ENCODE results near the gene DENND5B. TPM values are rescaled to one million over a fixed set of nuclear protein-coding genes. Genes with fewer than 3 reads are reported as not detected.

Gene DENND5B
- total and polyA plus RNA-seq, 4 donors = 4.5 to 23.1 (median 9.3) TPM

GRCh38 chr12:31526158-31526546, 64.8 kb downstream of the DENND5B start:
- WGBS = 54% methylated on average over 4 of the region's 4 CpGs
- Histone ChIP-seq H3K4me1 (ENCODE audit: control insufficient read depth in 4 of 4, insufficient read depth in 4 of 4, low read length in 3 of 4) (peaks cover 1 to 19% (median 4%) of the 10 kb centered on the region in 4 donors), H3K9me3 (ENCODE audit: control insufficient read depth in 4 of 4, low read length in 3 of 4) (no peaks in the 10 kb centered on the region), H3K9ac (ENCODE audit: low read depth in 1 of 2, low read length in 2 of 2) (no peak overlapping the region), H3K36me3 (ENCODE audit: control insufficient read depth in 4 of 4, insufficient read depth in 3 of 4, low read depth in 1 of 4, low read length in 3 of 4) (no peaks in the 10 kb centered on the region), H3K27ac (ENCODE audit: low read depth in 1 of 2, low read length in 2 of 2) (no peak overlapping the region), H3K4me3 (ENCODE audit: low read depth in 1 of 3, low read length in 3 of 3) (no peak overlapping the region), H3K27me3 (ENCODE audit: control insufficient read depth in 4 of 4, insufficient read depth in 4 of 4, low read length in 3 of 4) (no peaks in the 10 kb centered on the region)
- no peak for DNase-seq (ENCODE audit: low spot score)
- TF ChIP-seq EGR1 (IDR thresholded peaks at IDR 0.05; ENCODE audit: low read depth in 2 of 2) = no peak
- TF ChIP-seq HNF4A (conservative IDR thresholded peaks at IDR 0.05) = peak in 1 of 2 donors; percentile 9

DNA sequence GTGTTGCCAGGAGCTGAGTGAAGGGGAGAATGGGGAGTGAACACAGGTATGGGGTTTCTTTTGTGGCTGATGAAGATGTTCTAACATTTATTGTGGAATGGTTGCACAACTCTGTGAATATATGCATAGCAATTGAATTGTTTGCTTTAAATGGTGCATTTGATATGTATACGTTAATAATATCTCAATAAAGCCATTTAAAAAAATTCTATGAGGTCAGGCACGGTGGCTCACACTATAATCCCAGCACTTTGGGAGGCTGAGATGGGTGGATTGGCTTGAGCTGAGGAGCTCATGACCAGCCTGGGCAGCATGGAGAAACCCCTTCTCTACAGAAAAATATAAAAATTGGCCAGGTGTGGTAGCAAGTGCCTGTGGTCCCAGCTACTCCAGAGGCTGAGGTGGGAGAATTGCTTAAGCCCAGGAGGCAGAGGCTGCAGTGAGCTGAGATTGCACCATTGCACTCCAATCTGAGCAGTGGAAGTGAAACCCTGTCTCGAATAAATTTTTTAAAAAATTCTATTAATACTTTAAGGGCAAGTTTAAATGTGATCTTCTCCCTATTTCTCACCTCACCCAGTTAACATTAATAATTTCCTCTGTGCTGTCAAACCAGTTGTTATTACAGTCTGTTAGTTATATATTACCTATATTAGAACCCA, 65.3 kb downstream of the DENND5B start:
- TF ChIP-seq EGR1 (IDR thresholded peaks at IDR 0.05; ENCODE audit: low read depth in 2 of 2) (no peak), GABPA (IDR thresholded peaks at IDR 0.05 in 1 of 2, conservative IDR thresholded peaks at IDR 0.05 in 1 of 2) (no peak), YY1 (IDR thresholded peaks at IDR 0.05) (no peak), JUND (IDR thresholded peaks at IDR 0.05) (no peak)
- peaks cover 1 to 19% (median 4%) of the 10 kb centered on the region in 4 donors for H3K4me1 ChIP-seq (ENCODE audit: control insufficient read depth in 4 of 4, insufficient read depth in 4 of 4, low read length in 3 of 4)
- no peaks in the 10 kb centered on the region for H3K36me3 ChIP-seq (ENCODE audit: control insufficient read depth in 4 of 4, insufficient read depth in 3 of 4, low read depth in 1 of 4, low read length in 3 of 4)
- H3K27me3 ChIP-seq (ENCODE audit: control insufficient read depth in 4 of 4, insufficient read depth in 4 of 4, low read length in 3 of 4) = no peaks in the 10 kb centered on the region
- H3K27ac ChIP-seq (ENCODE audit: low read depth in 1 of 2, low read length in 2 of 2) = no peak overlapping the region
- no peak for DNase-seq (ENCODE audit: low spot score)
- no peaks in the 10 kb centered on the region for H3K9me3 ChIP-seq (ENCODE audit: control insufficient read depth in 4 of 4, low read length in 3 of 4)
- H3K9ac ChIP-seq (ENCODE audit: low read depth in 1 of 2, low read length in 2 of 2) = no peak overlapping the region
- H3K4me3 ChIP-seq (ENCODE audit: low read depth in 1 of 3, low read length in 3 of 3) = no peak overlapping the region
- WGBS = 94% methylated on average over 3 of the region's 3 CpGs

GRCh38 chr12:31524791-31525495, 66.0 kb downstream of the DENND5B start:
- Histone ChIP-seq H3K27me3 (ENCODE audit: control insufficient read depth in 4 of 4, insufficient read depth in 4 of 4, low read length in 3 of 4) (no peaks in the 10 kb centered on the region), H3K27ac (ENCODE audit: low read depth in 1 of 2, low read length in 2 of 2) (no peak overlapping the region), H3K4me3 (ENCODE audit: low read depth in 1 of 3, low read length in 3 of 3) (no peak overlapping the region), H3K36me3 (ENCODE audit: control insufficient read depth in 4 of 4, insufficient read depth in 3 of 4, low read depth in 1 of 4, low read length in 3 of 4) (no peaks in the 10 kb centered on the region), H3K4me1 (ENCODE audit: control insufficient read depth in 4 of 4, insufficient read depth in 4 of 4, low read length in 3 of 4) (peaks cover 1 to 19% (median 4%) of the 10 kb centered on the region in 4 donors), H3K9me3 (ENCODE audit: control insufficient read depth in 4 of 4, low read length in 3 of 4) (no peaks in the 10 kb centered on the region), H3K9ac (ENCODE audit: low read depth in 1 of 2, low read length in 2 of 2) (no peak overlapping the region)
- 84% methylated on average over 1 of the region's 1 CpG for WGBS
- TF ChIP-seq GABPA (IDR thresholded peaks at IDR 0.05 in 1 of 2, conservative IDR thresholded peaks at IDR 0.05 in 1 of 2) (no peak), CTCF (IDR thresholded peaks at IDR 0.05; ENCODE audit: low read depth, low read length, missing input control) (no peak)
- TF ChIP-seq, protein P1, sequence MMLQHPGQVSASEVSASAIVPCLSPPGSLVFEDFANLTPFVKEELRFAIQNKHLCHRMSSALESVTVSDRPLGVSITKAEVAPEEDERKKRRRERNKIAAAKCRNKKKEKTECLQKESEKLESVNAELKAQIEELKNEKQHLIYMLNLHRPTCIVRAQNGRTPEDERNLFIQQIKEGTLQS (IDR thresholded peaks at IDR 0.05) = no peak
- no peak for DNase-seq (ENCODE audit: low spot score)

- DNase-seq (ENCODE audit: low spot score) = no peak
- WGBS = 96% methylated on average over 2 of the region's 2 CpGs
- no peak overlapping the region for H3K4me3 ChIP-seq (ENCODE audit: low read depth in 1 of 3, low read length in 3 of 3)
- no peak overlapping the region for H3K27ac ChIP-seq (ENCODE audit: low read depth in 1 of 2, low read length in 2 of 2)
- H3K9me3 ChIP-seq (ENCODE audit: control insufficient read depth in 4 of 4, low read length in 3 of 4) = no peaks in the 10 kb centered on the region
- H3K4me1 ChIP-seq (ENCODE audit: control insufficient read depth in 4 of 4, insufficient read depth in 4 of 4, low read length in 3 of 4) = peaks cover 3 to 25% (median 11%) of the 10 kb centered on the region in 4 donors
- no peaks in the 10 kb centered on the region for H3K27me3 ChIP-seq (ENCODE audit: control insufficient read depth in 4 of 4, insufficient read depth in 4 of 4, low read length in 3 of 4)
- H3K36me3 ChIP-seq (ENCODE audit: control insufficient read depth in 4 of 4, insufficient read depth in 3 of 4, low read depth in 1 of 4, low read length in 3 of 4) = no peaks in the 10 kb centered on the region
- no peak overlapping the region for H3K9ac ChIP-seq (ENCODE audit: low read depth in 1 of 2, low read length in 2 of 2)
- TF ChIP-seq EGR1 (IDR thresholded peaks at IDR 0.05; ENCODE audit: low read depth in 2 of 2) (no peak), RXRA (IDR thresholded peaks at IDR 0.05) (no peak), SP1 (IDR thresholded peaks at IDR 0.05) (no peak), HNF4G (IDR thresholded peaks at IDR 0.05) (no peak), JUND (IDR thresholded peaks at IDR 0.05) (no peak), NR2F2 (IDR thresholded peaks at IDR 0.05) (no peak), REST (IDR thresholded peaks at IDR 0.05) (no peak)
- TF ChIP-seq, protein P2, sequence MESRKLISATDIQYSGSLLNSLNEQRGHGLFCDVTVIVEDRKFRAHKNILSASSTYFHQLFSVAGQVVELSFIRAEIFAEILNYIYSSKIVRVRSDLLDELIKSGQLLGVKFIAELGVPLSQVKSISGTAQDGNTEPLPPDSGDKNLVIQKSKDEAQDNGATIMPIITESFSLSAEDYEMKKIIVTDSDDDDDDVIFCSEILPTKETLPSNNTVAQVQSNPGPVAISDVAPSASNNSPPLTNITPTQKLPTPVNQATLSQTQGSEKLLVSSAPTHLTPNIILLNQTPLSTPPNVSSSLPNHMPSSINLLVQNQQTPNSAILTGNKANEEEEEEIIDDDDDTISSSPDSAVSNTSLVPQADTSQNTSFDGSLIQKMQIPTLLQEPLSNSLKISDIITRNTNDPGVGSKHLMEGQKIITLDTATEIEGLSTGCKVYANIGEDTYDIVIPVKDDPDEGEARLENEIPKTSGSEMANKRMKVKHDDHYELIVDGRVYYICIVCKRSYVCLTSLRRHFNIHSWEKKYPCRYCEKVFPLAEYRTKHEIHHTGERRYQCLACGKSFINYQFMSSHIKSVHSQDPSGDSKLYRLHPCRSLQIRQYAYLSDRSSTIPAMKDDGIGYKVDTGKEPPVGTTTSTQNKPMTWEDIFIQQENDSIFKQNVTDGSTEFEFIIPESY (IDR thresholded peaks at IDR 0.05) = no peak
- TF ChIP-seq, protein P1 (IDR thresholded peaks at IDR 0.05) = no peak
These were observed 67.6 kb downstream of the DENND5B start for GRCh38 chr12:31523306-31523705.

All from liver (tissue), 9 donors.